ENCODE data around the gene YIF1B. TPM values are rescaled to one million over a fixed set of nuclear protein-coding genes. Genes with fewer than 3 reads are reported as not detected.

The YIF1B gene
- total and polyA plus RNA-seq, 8 donors = 6.9 to 32.3 (median 14.3) TPM

- no peak overlapping the region for H3K4me3 ChIP-seq
- DNase-seq = no peak
- H3K36me3 ChIP-seq = no peaks in the 10 kb centered on the region
- TF ChIP-seq CTCF (IDR thresholded peaks at IDR 0.05) = no peak
- no peaks in the 10 kb centered on the region for H3K4me1 ChIP-seq
- no peaks in the 10 kb centered on the region for H3K9me3 ChIP-seq
- H3K27ac ChIP-seq = no peak overlapping the region
- H3K27me3 ChIP-seq = no peaks in the 10 kb centered on the region
- intact Hi-C loops (cut with DNase I) = loop anchor here in 2 of 3 donors (5.0 kb wide), 1 partner anchor 91 kb away; no protein-coding TSS in a partner anchor
- 85 to 90% methylated on average over 9 of the region's 9 CpGs for WGBS, 2 donors
- ATAC-seq = no peak
- FAIRE-seq = no peak
These were observed 17.5 kb upstream of the YIF1B start for GRCh38 chr19:38333245-38333644.

GRCh38 chr19:38331728-38332127 is 16.0 kb upstream of the YIF1B start:
- WGBS, 2 donors = 83 to 91% methylated on average over 1 of the region's 1 CpG
- no peak for TF ChIP-seq CTCF (IDR thresholded peaks at IDR 0.05)
- no peak for FAIRE-seq
- Histone ChIP-seq H3K4me1 (no peaks in the 10 kb centered on the region), H3K27me3 (no peaks in the 10 kb centered on the region), H3K36me3 (peaks cover 0 to 11% (median 4%) of the 10 kb centered on the region in 3 donors), H3K27ac (no peak overlapping the region), H3K9me3 (no peaks in the 10 kb centered on the region), H3K4me3 (no peak overlapping the region)
- no peak for DNase-seq
- intact Hi-C loops (cut with DNase I) = loop anchor here in 2 of 3 donors (5.0 kb wide), 1 partner anchor 89 kb away; no protein-coding TSS in a partner anchor
- no peak for ATAC-seq

- WGBS, 2 donors = 94 to 97% methylated on average over 7 of the region's 7 CpGs
- Histone ChIP-seq H3K4me1 (no peaks in the 10 kb centered on the region), H3K27me3 (no peaks in the 10 kb centered on the region), H3K4me3 (no peak overlapping the region), H3K27ac (no peak overlapping the region), H3K9me3 (no peaks in the 10 kb centered on the region), H3K36me3 (peaks cover 0 to 14% (median 4%) of the 10 kb centered on the region in 3 donors)
- no peak for FAIRE-seq
- intact Hi-C loops (cut with DNase I) = loop anchor here (5.0 to 10.0 kb wide), 3 partner anchors 85 to 435 kb away; no protein-coding TSS in a partner anchor
- TF ChIP-seq CTCF (IDR thresholded peaks at IDR 0.05) = no peak
- ATAC-seq = no peak
- no peak for DNase-seq
These were observed 13.9 kb upstream of the YIF1B start for GRCh38 chr19:38329651-38330050.

- Histone ChIP-seq H3K27me3 (no peaks in the 10 kb centered on the region), H3K9me3 (no peaks in the 10 kb centered on the region), H3K4me3 (no peak overlapping the region), H3K36me3 (peaks cover 0 to 14% (median 4%) of the 10 kb centered on the region in 3 donors), H3K27ac (no peak overlapping the region), H3K4me1 (peaks cover 0 to 3% (median 0%) of the 10 kb centered on the region in 3 donors)
- no peak for DNase-seq
- TF ChIP-seq CTCF (IDR thresholded peaks at IDR 0.05) = no peak
- WGBS, 2 donors = 90 to 91% methylated on average over 22 of the region's 22 CpGs
- no peak for ATAC-seq
- FAIRE-seq = no peak
- intact Hi-C loops (cut with DNase I) = loop anchor here in 2 of 3 donors (10.0 kb wide), 2 partner anchors 82 to 432 kb away; no protein-coding TSS in a partner anchor
These were observed 10.8 kb upstream of the YIF1B start for GRCh38 chr19:38326591-38326990.

- Histone ChIP-seq H3K4me3 (no peak overlapping the region), H3K27me3 (no peaks in the 10 kb centered on the region), H3K27ac (no peak overlapping the region), H3K36me3 (peaks cover 0 to 14% (median 4%) of the 10 kb centered on the region in 3 donors), H3K9me3 (no peaks in the 10 kb centered on the region), H3K4me1 (peaks cover 0 to 7% (median 0%) of the 10 kb centered on the region in 3 donors)
- DNase-seq (no peak), FAIRE-seq (no peak), ATAC-seq (no peak)
- intact Hi-C loops (cut with DNase I) = loop anchor here in 2 of 3 donors (5.0 to 10.0 kb wide), 3 partner anchors 77 to 430 kb away; no protein-coding TSS in a partner anchor
- 84 to 93% methylated on average over 4 of the region's 4 CpGs for WGBS, 2 donors
- no peak for TF ChIP-seq CTCF (IDR thresholded peaks at IDR 0.05)
These were observed 8.7 kb upstream of the YIF1B start for GRCh38 chr19:38324431-38324830.

Measured in pancreas (tissue), 10 donors.